Adrenal gland (tissue), 5 donors: ENCODE measurements around the gene GPATCH8.

ENCODE experiments used
- CTCF ChIP-seq, 6 experiments: fragments of 450-650 bp in 4 of 6; fragments of 200-600 bp in 2 of 6; sonication (generic) in 1 of 6; IDR thresholded peaks; 1 replicate in 5 of 6; 2 replicates in 1 of 6; pipeline versions ENCODE4 v1.5.1 to v1.8.0; 2016 to 2021; ENCODE audit warnings: antibody characterized with exemption in 6 of 6, mild to moderate bottlenecking in 2 of 6, moderate library complexity in 1 of 6
- POLR2A ChIP-seq, 2 donors: fragments of 450-650 bp; IDR thresholded peaks; one replicate each; pipeline ENCODE4 v1.6.1; 2017; ENCODE audit warnings: antibody characterized with exemption in 2 of 2, mild to moderate bottlenecking in 2 of 2, moderate library complexity in 1 of 2
- donor health status: DM: no; HTN: no; CAD: no.

- TF ChIP-seq CTCF (IDR thresholded peaks at IDR 0.05): no peak
- TF ChIP-seq POLR2A (IDR thresholded peaks at IDR 0.05): no peak
Measured at GRCh38 chr17:44436336-44436735, 66.9 kb downstream of the GPATCH8 start.
